ENCODE measurements around the gene SHKBP1.

DNA sequence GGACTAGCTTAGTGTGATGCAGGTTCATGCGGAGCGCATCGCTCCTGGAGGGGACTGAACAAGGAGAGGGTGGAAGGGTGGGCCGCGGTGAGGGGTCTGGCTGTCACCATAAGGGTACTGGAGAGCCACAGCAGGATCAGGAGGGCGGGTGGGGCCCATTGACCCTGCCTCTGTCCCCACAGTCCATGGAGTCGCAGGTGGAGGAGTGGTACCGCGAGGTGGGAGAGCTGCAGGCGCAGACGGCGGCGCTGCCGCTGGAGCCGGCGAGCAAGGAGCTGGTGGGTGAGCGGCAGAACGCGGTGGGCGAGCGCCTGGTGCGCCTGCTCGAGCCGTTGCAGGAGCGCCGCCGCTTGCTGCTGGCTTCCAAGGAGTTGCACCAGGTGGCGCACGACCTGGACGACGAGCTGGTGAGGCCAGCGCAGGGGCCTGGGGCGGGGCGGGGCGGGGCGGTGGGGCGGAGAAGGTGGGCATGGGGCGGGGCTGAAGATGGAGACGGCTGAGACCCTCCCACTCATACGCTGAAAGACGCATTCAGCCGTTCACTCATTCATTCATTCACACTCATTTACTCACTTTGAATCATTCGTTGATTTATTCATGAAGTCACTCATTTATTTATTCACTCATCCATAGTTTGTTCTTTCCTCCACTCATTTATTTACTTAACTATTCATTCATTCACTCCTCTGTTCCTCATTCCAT lies 27.5 kb upstream of the SHKBP1 start:
- TF ChIP-seq, protein P1, sequence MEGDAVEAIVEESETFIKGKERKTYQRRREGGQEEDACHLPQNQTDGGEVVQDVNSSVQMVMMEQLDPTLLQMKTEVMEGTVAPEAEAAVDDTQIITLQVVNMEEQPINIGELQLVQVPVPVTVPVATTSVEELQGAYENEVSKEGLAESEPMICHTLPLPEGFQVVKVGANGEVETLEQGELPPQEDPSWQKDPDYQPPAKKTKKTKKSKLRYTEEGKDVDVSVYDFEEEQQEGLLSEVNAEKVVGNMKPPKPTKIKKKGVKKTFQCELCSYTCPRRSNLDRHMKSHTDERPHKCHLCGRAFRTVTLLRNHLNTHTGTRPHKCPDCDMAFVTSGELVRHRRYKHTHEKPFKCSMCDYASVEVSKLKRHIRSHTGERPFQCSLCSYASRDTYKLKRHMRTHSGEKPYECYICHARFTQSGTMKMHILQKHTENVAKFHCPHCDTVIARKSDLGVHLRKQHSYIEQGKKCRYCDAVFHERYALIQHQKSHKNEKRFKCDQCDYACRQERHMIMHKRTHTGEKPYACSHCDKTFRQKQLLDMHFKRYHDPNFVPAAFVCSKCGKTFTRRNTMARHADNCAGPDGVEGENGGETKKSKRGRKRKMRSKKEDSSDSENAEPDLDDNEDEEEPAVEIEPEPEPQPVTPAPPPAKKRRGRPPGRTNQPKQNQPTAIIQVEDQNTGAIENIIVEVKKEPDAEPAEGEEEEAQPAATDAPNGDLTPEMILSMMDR (IDR thresholded peaks at IDR 0.05), result peak; percentile 55
- TF ChIP-seq EZH2 (IDR thresholded peaks at IDR 0.05; ENCODE audit: borderline replicate concordance, insufficient read depth, low read depth, low read length, poor library complexity, severe bottlenecking), result no peak
